Stimulated activated effector memory CD8-positive, alpha-beta T cell treated with anti-CD3 and anti-CD28 coated beads, Interleukin-12 subunit alpha, Interleukin-12 subunit beta, amount 100 ng/mL, for 72 hours (primary cell): Measurements from ENCODE around the gene KREMEN2.

Experiments used
- ATAC-seq: fragments of 150-1000 bp; cut with Tn5 transposase; 2 replicates; pipeline ENCODE4 v1.10.0; 2021
- DNase-seq, 2 donors: peaks; one replicate each; pipeline ENCODE4 v3.0.0; 2021 to 2022; ENCODE audit warnings: low spot score in 2 of 2
- H3K27ac Mint-ChIP-seq: one replicate; pipeline ENCODE4 v1.8.0; 2022; ENCODE audit warnings: mild to moderate bottlenecking, mixed read lengths
- H3K36me3 Mint-ChIP-seq: one replicate; pipeline ENCODE4 v1.8.0; 2022; ENCODE audit warnings: mild to moderate bottlenecking, mixed read lengths
- H3K4me1 Mint-ChIP-seq: one replicate; pipeline ENCODE4 v1.8.0; 2022; ENCODE audit warnings: mixed read lengths
- H3K4me3 Mint-ChIP-seq: one replicate; pipeline ENCODE4 v1.8.0; 2022; ENCODE audit warnings: mild to moderate bottlenecking, mixed read lengths
- H3K9me3 Mint-ChIP-seq: one replicate; pipeline ENCODE4 v1.8.0; 2022; ENCODE audit warnings: mixed read lengths

KREMEN2 gene

DNA sequence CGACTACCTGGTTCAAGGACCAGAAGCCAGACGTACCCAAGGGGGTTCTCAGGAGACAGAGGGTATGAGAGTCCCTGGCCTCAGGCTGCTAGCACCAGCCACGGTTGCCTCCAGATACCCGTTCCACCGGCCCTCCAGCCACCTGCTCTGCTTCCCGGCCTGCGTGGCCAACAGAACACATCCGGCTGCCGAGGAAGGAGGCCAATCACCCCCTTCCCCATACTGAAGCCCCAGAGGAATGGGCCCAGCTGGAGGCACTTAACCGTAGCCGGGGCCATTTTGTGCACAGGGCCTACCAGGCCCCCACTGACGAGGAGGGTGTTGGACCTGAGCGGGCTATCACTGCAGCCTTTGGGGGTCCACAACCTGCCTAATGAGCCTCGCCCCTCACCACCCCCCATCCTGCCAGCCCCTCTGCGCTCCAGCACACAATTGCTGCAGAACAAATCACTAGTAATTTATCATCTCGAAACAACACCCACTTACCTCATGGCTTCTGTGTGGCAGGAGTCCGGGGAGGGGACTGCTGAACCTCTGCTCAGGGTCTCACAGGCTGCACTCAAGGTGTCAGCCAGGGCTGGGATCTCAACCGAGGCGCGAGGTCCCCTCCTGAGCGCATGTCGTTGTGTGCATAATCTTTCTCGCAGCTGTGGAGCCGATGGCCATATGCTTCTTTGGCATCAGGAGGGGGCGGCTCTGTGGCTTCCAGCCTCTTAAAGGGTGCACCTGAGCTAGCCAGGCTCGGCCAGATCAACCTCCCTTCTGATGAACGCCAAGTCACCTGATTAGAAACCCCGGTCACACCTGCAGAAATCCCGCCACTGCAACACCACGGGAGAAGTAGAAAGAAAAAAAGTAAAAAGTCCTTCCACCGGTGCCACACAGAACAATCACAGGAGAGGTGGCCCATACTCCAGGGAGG, 10.1 kb upstream of the KREMEN2 start:
- no peak overlapping the region for H3K4me3 Mint-ChIP-seq
- ATAC-seq (no peak), DNase-seq (no peak)
- H3K36me3 Mint-ChIP-seq, result peaks cover 6% of the 10 kb centered on the region
- H3K9me3 Mint-ChIP-seq, result no peaks in the 10 kb centered on the region
- no peak overlapping the region for H3K27ac Mint-ChIP-seq
- H3K4me1 Mint-ChIP-seq, result no peaks in the 10 kb centered on the region

DNA sequence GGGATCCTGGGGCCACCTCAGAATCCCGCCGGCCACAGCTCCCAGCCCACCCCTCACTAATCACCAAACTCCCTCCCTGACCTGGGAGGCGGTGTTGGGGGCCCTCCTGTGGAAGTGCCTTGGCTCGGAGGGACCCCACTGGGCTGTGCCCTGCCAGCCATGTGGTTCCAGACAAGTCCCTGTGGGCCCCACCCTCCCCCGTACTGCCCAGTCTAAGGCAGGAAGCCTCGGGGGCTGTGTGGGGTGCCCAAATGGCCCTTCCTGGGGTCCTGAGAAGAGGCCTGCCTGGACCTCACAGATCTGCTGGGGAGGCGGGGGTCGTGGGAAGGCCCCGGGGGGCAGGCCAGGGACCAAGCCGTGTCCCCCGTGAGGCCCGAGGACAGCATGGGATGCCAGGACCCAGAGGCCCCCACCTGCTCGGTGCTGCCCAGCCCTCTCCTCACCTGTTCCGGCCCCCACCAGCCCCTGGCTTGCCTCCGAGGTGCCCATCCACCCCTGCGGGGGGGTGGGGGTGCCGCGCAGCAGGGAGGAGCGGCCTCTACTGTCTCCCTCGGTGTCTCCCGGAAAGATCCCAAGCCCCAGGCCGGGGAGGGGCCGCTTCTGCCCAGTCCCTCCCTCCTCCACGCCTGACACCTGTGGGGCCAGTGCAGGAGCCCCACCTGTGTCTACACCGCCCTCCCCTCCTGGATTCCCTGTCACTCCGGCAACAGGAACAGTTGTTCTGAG, 9.3 kb upstream of the KREMEN2 start:
- Mint-ChIP-seq H3K4me3 (no peak overlapping the region), H3K4me1 (no peaks in the 10 kb centered on the region), H3K9me3 (no peaks in the 10 kb centered on the region), H3K36me3 (peaks cover 4% of the 10 kb centered on the region), H3K27ac (no peak overlapping the region)
- no peak for ATAC-seq
- no peak for DNase-seq

DNA sequence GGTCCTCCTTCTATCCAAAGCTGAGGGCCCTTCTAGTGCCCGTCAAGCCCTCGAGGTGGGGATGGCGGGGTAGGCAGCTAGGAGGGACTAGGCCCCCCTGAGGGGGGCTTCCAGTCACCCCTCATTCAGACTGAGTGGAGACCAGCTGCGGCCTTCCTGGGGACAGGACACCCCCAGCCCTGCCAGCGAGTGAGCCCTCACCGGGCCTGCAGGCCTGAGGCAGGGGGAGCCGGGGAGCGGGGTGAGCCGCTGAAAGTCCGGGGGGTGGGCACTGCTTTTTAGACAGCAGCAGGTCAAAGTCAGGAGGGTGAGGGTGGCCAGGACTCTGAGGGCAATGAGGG, 8.7 kb upstream of the KREMEN2 start:
- no peak for ATAC-seq
- H3K4me3 Mint-ChIP-seq, result no peak overlapping the region
- no peaks in the 10 kb centered on the region for H3K9me3 Mint-ChIP-seq
- H3K27ac Mint-ChIP-seq, result no peak overlapping the region
- H3K36me3 Mint-ChIP-seq, result peaks cover 8% of the 10 kb centered on the region
- H3K4me1 Mint-ChIP-seq, result no peaks in the 10 kb centered on the region
- no peak for DNase-seq

DNA sequence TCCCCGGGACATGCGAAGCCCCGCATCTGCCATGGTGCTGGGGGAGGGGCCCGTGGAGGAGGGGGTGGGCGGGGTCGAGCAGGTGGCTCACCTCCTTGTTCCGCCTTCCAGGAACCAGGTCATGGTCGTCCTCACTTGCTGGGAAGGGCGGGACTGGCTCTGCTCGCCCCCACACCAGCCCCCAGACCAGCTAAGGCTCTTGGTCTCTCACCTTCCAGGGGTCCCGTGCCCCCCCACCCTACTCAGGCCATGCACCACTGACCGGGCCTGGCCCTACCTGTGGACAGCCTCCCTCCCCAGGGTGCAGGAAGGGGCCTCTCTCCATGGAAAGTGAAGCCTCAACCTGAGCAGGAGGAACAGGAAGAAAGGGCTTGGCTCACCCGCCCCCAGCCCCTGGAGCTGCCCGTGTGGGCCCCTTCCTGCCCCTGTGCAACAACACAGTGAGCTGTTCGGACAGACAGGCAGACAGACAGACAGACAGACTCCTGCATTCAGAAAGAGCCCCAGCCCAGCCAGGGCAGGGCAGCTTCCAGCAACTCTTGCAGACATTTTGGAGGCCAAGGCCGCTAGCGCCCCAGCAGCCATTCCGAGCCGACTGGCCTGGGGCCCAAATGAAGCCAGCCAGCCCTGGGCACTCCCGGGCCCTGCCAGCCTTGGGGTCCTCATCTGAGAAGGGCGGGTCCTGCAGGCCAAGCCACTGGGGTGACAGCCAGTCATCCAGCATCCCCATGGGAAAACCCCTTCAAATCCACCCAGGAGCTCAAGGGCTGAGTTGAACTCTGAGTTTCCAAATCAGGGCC, 8.1 kb upstream of the KREMEN2 start:
- Mint-ChIP-seq H3K36me3 (peaks cover 8% of the 10 kb centered on the region), H3K4me1 (no peaks in the 10 kb centered on the region), H3K4me3 (no peak overlapping the region), H3K9me3 (no peaks in the 10 kb centered on the region), H3K27ac (no peak overlapping the region)
- ATAC-seq (peak; percentile 4), DNase-seq (no peak)

DNA sequence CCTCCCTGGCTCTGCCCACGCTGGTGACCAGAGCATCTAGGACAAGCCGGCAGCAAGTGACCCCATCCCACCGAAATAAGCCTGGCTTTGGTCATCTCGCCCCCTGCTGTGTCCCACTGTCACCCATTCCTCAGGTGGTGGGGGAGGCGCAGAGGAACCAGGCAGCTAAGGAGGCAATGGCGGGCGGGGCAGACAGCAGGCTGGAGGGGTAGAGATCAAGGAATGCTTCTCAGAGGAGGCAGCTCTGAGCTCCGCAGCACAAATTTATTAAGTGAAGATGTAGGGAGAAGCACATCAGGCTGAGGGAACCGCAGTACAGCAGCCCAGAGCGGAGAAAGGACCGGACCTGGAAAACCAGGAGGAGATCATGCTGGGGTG, 7.5 kb upstream of the KREMEN2 start:
- no peak for ATAC-seq
- DNase-seq, result no peak
- Mint-ChIP-seq H3K9me3 (no peaks in the 10 kb centered on the region), H3K4me3 (no peak overlapping the region), H3K4me1 (peaks cover 2% of the 10 kb centered on the region), H3K36me3 (peaks cover 8% of the 10 kb centered on the region), H3K27ac (no peak overlapping the region)

DNA sequence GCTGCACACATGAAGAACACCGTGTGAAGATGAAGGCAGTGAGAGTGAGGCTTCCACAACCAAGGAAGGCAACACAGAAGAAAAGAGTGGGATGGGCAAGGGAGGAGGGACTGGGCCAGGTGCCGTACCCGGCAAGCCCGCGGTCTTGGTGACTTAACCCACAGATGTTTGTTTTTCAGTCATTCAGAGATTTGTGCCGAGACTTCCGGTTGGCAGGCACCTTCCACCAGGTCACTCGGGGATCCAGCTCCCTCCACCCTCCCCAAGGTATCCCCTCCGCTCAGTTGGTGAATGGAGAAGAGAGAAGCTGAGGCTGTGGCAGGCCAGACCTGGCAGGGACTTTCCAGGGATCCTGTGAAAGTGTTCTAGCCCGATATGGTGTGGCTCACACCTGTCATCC, 4.9 kb upstream of the KREMEN2 start:
- DNase-seq (no peak), ATAC-seq (no peak)
- no peak overlapping the region for H3K27ac Mint-ChIP-seq
- peaks cover 8% of the 10 kb centered on the region for H3K36me3 Mint-ChIP-seq
- peaks cover 15% of the 10 kb centered on the region for H3K4me1 Mint-ChIP-seq
- H3K9me3 Mint-ChIP-seq, result no peaks in the 10 kb centered on the region
- H3K4me3 Mint-ChIP-seq, result no peak overlapping the region

DNA sequence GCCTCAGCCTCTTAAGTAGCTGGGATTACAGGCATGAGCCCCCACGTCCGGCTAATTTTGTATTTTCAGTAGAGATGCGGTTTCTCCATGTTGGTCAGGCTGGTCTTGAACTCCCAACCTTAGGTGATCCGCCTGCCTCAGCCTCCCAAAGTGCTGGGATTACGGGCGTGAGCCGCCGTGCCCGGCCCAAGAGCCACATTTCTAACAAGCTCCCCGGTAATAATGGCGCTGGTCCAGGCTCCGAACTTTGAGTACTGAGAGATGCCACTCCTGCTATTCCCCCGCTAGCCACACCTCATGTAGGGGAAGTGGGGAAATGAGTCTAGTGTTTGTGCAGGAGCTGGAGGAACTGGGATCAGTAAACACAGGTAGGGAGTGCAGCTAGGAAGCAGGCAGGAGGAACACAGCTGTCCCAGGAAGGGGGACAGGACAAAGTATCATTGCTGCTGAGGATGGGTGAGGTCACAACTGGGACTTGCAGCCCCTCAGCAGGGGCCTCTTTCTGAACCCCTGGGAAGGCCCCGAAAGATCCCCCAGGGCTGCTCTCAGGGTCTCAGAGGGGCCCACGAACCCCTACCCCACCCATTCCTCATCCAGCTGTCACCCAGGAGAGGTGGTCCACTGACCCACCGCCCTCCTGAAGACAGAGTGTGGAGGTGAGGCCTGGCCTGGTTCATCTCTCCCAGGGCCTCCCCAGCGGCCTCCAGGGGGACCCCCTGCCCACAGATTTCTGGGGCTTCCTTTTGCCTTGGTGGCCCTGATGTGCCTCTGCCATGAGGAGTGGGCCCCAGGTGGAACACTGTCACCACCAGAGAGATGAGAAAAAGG, 3.7 kb upstream of the KREMEN2 start:
- peaks cover 23% of the 10 kb centered on the region for H3K4me1 Mint-ChIP-seq
- ATAC-seq (no peak), DNase-seq (no peak)
- no peak overlapping the region for H3K4me3 Mint-ChIP-seq
- H3K9me3 Mint-ChIP-seq, result no peaks in the 10 kb centered on the region
- no peak overlapping the region for H3K27ac Mint-ChIP-seq
- H3K36me3 Mint-ChIP-seq, result peaks cover 8% of the 10 kb centered on the region

DNA sequence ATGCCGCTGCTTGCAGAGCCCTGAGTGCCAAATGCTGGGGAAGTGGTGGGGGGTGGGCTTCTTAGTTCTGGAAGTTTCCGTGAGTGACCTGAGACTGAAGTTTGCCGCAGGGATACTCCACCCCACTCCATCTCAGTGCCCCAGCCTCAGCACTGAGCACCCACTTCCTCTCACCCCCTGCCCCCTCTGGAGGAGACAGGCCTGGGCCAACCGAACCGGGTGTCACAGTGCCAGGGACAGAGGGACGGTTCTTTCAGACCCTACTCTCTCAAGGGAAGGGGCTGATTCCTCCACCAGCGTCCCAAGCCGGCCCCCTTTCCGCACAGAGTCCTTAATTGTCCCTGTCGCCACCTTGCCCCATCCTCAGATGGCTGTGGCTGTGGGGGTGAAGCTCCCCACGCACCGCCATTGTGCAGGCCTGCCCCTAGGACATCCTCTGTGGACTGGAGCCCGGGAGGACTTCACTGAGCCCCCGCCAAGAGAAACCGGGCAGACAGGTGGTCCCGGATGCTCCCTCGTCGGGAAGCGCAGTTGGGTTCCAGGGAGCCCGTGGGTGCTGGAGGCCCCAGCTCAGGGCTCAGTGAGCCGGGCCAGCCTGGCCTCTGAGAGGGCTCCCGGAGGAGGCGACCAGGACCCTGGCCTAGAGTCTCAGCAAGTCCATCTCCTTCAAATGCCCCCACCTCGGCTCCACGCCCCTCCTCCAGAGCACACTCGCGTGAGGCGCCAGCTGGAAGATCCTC, 1.6 kb upstream of the KREMEN2 start:
- peaks cover 8% of the 10 kb centered on the region for H3K36me3 Mint-ChIP-seq
- H3K4me1 Mint-ChIP-seq, result peaks cover 29% of the 10 kb centered on the region
- no peak for ATAC-seq
- peak in 1 of 2 donors; percentile 55 for DNase-seq
- no peak overlapping the region for H3K27ac Mint-ChIP-seq
- peak overlapping the region; percentile 8 for H3K4me3 Mint-ChIP-seq
- H3K9me3 Mint-ChIP-seq, result no peaks in the 10 kb centered on the region

DNA sequence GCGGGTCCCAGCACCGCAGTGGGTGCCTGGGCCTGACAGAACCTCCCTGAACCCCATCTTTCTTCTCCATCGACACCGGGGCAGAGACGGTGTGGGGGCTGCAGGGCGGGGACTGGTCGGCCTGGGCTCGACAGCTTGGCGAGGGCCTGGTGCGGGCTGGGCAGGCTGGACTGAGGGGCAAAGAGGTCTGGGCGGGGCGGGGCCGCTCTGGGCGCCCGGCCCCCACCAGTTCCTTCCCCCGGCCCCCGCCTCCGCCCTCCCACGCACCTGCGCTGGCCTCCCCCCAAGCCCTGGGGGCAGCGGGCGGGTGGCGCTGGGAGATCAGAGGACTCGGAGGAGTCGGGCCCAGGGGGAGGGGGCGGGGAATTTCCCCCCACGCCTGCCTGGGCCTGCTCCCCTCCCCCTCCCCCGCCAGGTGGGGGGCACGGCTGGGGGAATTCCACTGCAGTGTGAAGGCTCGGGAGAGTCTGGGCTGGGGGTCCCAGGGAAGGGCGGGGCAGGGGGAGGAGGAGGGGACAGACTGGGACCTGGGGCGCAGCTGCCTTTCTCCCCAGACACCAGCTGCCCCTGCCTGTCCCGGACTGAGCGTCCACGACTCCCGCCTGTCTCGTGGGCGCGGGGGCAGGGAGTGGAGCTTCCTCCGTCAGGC, 877 bp upstream of the KREMEN2 start:
- ATAC-seq, result no peak
- H3K9me3 Mint-ChIP-seq, result no peaks in the 10 kb centered on the region
- peaks cover 8% of the 10 kb centered on the region for H3K36me3 Mint-ChIP-seq
- no peak overlapping the region for H3K27ac Mint-ChIP-seq
- peaks cover 34% of the 10 kb centered on the region for H3K4me1 Mint-ChIP-seq
- peak overlapping the region; percentile 73 for H3K4me3 Mint-ChIP-seq
- peak in 1 of 2 donors; percentile 50 for DNase-seq

DNA sequence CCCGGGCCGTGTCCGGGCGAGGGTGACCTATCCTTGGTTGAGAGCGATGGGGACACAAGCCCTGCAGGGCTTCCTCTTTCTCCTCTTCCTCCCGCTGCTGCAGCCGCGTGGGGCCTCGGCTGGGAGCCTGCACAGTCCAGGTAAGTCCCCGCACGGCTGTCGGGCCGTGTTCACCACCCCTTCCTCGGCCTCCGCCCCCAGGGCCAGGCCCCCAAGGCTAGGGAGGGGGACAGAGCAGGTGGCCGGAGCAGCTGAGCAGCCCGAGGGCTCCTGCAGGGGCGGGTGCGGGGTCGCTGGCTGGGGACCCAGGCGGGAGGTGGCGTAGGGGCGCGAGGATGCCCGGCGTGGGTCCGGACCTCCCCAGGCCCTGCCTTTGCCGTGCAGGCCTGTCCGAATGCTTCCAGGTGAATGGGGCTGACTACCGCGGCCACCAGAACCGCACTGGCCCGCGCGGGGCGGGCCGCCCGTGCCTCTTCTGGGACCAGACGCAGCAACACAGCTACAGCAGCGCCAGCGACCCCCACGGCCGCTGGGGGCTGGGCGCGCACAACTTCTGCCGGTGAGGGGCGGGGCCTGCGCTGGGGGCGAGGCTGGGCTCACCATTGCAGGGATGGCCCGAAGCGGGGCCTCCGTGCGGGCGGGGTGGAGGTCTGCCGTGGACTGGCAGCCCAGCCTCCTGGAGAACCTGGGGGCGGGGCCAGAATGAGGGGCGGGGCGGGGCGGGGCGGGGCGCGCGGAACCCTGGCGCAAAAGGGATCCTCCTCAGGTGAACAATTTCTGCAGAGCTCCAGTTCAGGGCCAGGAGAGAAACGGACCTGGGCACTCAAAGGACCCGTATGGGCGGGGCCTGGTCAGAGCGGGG, 631 bp downstream of the KREMEN2 start:
- ATAC-seq, result peak; percentile 25
- Mint-ChIP-seq H3K9me3 (no peaks in the 10 kb centered on the region), H3K36me3 (peaks cover 5% of the 10 kb centered on the region), H3K4me1 (peaks cover 41% of the 10 kb centered on the region), H3K27ac (no peak overlapping the region), H3K4me3 (peak overlapping the region; percentile 73)
- DNase-seq, result peak in 1 of 2 donors; percentile 79

DNA sequence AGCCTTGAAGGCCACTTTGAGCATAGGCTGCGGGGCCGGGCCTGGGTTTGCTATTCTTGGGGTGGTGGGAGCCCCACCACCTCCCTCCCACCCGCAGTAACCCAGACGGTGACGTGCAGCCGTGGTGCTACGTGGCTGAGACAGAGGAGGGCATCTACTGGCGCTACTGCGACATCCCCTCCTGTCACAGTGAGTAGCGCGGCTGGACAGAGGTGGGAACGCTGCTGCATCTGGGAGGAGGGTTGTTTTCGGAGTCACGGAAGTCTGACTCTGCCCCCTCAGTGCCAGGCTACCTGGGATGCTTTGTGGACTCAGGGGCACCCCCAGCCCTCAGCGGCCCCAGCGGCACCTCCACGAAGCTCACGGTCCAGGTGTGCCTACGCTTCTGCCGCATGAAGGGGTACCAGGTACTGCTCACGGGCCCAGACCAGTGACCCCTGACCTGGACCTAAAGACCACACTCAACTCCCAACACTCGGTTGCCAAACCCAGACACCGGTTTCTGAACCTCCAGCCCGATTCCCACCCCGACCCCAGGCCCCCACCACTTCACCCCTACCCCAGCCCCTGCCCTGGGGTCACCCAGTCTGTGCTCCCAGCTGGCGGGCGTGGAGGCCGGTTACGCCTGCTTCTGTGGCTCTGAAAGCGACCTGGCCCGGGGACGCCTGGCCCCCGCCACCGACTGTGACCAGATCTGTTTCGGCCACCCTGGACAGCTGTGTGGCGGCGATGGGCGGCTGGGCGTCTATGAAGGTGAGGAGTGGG, 2.1 kb downstream of the KREMEN2 start:
- peaks cover 7% of the 10 kb centered on the region for H3K36me3 Mint-ChIP-seq
- peak overlapping the region; percentile 73 for H3K4me3 Mint-ChIP-seq
- H3K4me1 Mint-ChIP-seq, result peaks cover 52% of the 10 kb centered on the region
- no peak overlapping the region for H3K27ac Mint-ChIP-seq
- no peaks in the 10 kb centered on the region for H3K9me3 Mint-ChIP-seq
- ATAC-seq (no peak), DNase-seq (no peak)

DNA sequence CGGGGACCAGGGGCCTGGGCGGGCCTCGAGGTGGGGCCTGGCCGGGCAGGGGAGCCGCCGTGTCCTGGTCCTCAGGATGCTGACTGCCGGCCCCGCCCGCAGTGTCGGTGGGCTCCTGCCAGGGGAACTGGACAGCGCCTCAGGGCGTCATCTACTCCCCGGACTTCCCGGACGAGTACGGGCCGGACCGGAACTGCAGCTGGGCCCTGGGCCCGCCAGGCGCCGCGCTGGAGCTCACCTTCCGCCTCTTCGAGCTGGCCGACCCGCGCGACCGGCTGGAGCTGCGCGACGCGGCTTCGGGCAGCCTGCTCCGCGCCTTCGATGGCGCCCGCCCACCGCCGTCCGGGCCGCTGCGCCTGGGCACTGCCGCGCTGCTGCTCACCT, 2.7 kb downstream of the KREMEN2 start:
- Mint-ChIP-seq H3K9me3 (no peaks in the 10 kb centered on the region), H3K27ac (no peak overlapping the region), H3K4me1 (peaks cover 49% of the 10 kb centered on the region), H3K36me3 (peaks cover 13% of the 10 kb centered on the region), H3K4me3 (no peak overlapping the region)
- ATAC-seq (no peak), DNase-seq (no peak)
